WERI-Rb-1 (cell line): ENCODE results near the gene RIC3.

Experiments
- DNase-seq: peaks from one replicate; pipeline ENCODE4 v3.0.0-alpha.2; 2020
- H3K27ac ChIP-seq: fragments of 250-450 bp; sonication (Bioruptor Pico); 2 replicates; pipeline ENCODE4 v1.5.1; 2020; ENCODE audit warnings: mild to moderate bottlenecking, moderate library complexity
- H3K27me3 ChIP-seq: fragments of 250-450 bp; sonication (Bioruptor Pico); 2 replicates; pipeline ENCODE4 v1.5.1; 2021; ENCODE audit warnings: mild to moderate bottlenecking, low read depth, moderate library complexity; ENCODE audit not compliant: insufficient read depth, severe bottlenecking
- H3K36me3 ChIP-seq: fragments of 250-450 bp; sonication (Bioruptor Pico); 2 replicates; pipeline ENCODE4 v1.5.1; 2020; ENCODE audit warnings: mild to moderate bottlenecking, moderate library complexity
- H3K4me3 ChIP-seq: 2 replicates; pipeline ENCODE4 v1.5.1; 2011; ENCODE audit warnings: low read depth, mild to moderate bottlenecking, control low read depth, low read length
- H3K9me3 ChIP-seq: fragments of 250-450 bp; sonication (Bioruptor Pico); 2 replicates; pipeline ENCODE4 v1.5.1; 2021; ENCODE audit warnings: mild to moderate bottlenecking, moderate library complexity; ENCODE audit not compliant: severe bottlenecking
- TF ChIP-seq, protein P1 (sequence below): IDR thresholded peaks from 2 replicates; pipeline ENCODE4 v1.5.1; 2011; ENCODE audit warnings: low read depth, mild to moderate bottlenecking, control low read depth, inconsistent platforms, low read length

The RIC3 gene

DNA sequence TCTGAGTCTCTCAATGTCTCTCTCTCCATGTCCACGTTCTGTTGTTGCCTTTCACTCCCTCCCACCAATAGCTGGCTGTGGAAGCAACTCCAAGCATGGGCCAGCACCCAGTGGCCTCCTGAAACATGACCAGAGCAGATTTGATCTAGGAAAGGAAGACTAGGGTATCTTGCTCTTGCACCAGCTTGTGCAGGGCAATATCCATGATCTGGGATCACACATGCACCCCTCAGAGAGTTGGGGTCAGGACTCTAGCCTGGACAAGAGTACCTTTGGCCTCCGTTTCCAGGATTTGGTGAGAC is 34.5 kb upstream of the RIC3 start:
- H3K4me3 ChIP-seq = no peak overlapping the region
- H3K27ac ChIP-seq = no peak overlapping the region
- no peaks in the 10 kb centered on the region for H3K27me3 ChIP-seq
- no peaks in the 10 kb centered on the region for H3K36me3 ChIP-seq
- no peaks in the 10 kb centered on the region for H3K9me3 ChIP-seq
- no peak for DNase-seq
- TF ChIP-seq, protein P1, sequence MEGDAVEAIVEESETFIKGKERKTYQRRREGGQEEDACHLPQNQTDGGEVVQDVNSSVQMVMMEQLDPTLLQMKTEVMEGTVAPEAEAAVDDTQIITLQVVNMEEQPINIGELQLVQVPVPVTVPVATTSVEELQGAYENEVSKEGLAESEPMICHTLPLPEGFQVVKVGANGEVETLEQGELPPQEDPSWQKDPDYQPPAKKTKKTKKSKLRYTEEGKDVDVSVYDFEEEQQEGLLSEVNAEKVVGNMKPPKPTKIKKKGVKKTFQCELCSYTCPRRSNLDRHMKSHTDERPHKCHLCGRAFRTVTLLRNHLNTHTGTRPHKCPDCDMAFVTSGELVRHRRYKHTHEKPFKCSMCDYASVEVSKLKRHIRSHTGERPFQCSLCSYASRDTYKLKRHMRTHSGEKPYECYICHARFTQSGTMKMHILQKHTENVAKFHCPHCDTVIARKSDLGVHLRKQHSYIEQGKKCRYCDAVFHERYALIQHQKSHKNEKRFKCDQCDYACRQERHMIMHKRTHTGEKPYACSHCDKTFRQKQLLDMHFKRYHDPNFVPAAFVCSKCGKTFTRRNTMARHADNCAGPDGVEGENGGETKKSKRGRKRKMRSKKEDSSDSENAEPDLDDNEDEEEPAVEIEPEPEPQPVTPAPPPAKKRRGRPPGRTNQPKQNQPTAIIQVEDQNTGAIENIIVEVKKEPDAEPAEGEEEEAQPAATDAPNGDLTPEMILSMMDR = no peak

- no peak for DNase-seq
- H3K4me3 ChIP-seq = no peak overlapping the region
- no peak overlapping the region for H3K27ac ChIP-seq
- no peaks in the 10 kb centered on the region for H3K27me3 ChIP-seq
- H3K36me3 ChIP-seq = no peaks in the 10 kb centered on the region
- TF ChIP-seq, protein P1 = no peak
- H3K9me3 ChIP-seq = no peaks in the 10 kb centered on the region
Observed at GRCh38 chr11:8202516-8203413, 33.9 kb upstream of the RIC3 start.

DNA sequence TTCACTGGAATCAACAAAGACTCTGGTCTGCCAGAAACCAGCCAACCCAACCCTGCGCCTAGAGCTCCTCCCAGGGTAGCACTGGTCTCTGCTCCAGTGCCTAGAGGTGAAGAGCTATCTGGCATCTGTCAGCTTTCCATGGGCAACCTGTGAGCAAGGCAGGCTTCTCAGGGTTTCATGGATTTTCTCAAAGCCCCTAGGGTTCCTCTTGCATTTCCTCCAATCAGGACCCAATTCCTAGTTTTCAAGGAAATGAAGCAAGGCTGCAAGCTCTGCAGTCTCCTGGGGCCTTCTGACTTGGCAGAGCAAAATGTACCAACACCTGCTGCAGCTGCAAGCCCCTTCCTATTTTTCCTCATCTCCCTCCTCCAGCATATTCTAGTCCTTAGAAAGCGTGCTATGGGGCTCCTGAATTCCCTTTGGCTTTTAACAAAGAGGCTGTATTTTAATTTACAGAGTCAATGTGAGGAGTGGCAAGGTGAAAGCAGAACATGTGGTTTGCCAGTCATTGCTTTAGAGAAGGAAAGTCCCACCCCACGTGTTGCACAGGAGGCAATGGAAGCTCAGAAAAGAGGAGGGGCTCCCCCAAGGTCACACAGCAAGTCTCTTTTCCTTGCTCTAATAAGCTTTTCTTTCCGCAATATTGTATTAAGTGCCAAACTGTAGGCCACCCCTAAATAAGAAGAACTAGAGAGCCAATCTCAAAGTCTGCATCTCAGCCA is 33.0 kb upstream of the RIC3 start:
- H3K4me3 ChIP-seq = no peak overlapping the region
- DNase-seq = no peak
- H3K36me3 ChIP-seq = no peaks in the 10 kb centered on the region
- no peaks in the 10 kb centered on the region for H3K9me3 ChIP-seq
- H3K27me3 ChIP-seq = no peaks in the 10 kb centered on the region
- H3K27ac ChIP-seq = no peak overlapping the region
- TF ChIP-seq, protein P1 = no peak

- Histone ChIP-seq H3K36me3 (no peaks in the 10 kb centered on the region), H3K27me3 (no peaks in the 10 kb centered on the region), H3K9me3 (no peaks in the 10 kb centered on the region), H3K4me3 (no peak overlapping the region), H3K27ac (no peak overlapping the region)
- TF ChIP-seq, protein P1 = no peak
- no peak for DNase-seq
Observed at GRCh38 chr11:8199676-8200075, 30.9 kb upstream of the RIC3 start.

GRCh38 chr11:8196749-8197148 is 27.9 kb upstream of the RIC3 start:
- H3K27ac ChIP-seq = no peak overlapping the region
- TF ChIP-seq, protein P1 = no peak
- H3K4me3 ChIP-seq = no peak overlapping the region
- no peaks in the 10 kb centered on the region for H3K9me3 ChIP-seq
- no peak for DNase-seq
- H3K27me3 ChIP-seq = no peaks in the 10 kb centered on the region
- no peaks in the 10 kb centered on the region for H3K36me3 ChIP-seq
